ENCODE data around the gene AP5S1. TPM values are rescaled to one million over a fixed set of nuclear protein-coding genes. Genes with fewer than 3 reads are reported as not detected.

AP5S1 gene
- total RNA-seq, 1 donor from 2014 or later, result 14.4 TPM

- H3K4me3 ChIP-seq (ENCODE audit: low read depth, low read length), result no peak overlapping the region
- no peak for DNase-seq (ENCODE audit: low read depth)
- no peak for TF ChIP-seq CTCF (conservative IDR thresholded peaks at IDR 0.05; ENCODE audit: low read depth, low read length)
These were observed 25.5 kb upstream of the AP5S1 start for GRCh38 chr20:3794701-3795420.

- peak; percentile 42 for TF ChIP-seq CTCF (conservative IDR thresholded peaks at IDR 0.05; ENCODE audit: low read depth, low read length)
- DNase-seq (ENCODE audit: low read depth), result no peak
- H3K4me3 ChIP-seq (ENCODE audit: low read depth, low read length), result peak within 1 kb of the TSS; percentile 82
These were observed 24.6 kb upstream of the AP5S1 start, which contains the start of gene CDC25B for GRCh38 chr20:3795511-3796468. Gene CDC25B, plus strand, starts transcription at chr20:3796310. Its CDS starts 222 bp downstream, at chr20:3796532.

GRCh38 chr20:3796477-3797225 is 23.7 kb upstream of the AP5S1 start:
- peak overlapping the region; percentile 82 for H3K4me3 ChIP-seq (ENCODE audit: low read depth, low read length)
- no peak for TF ChIP-seq CTCF (conservative IDR thresholded peaks at IDR 0.05; ENCODE audit: low read depth, low read length)
- DNase-seq (ENCODE audit: low read depth), result no peak

- no peak for TF ChIP-seq CTCF (conservative IDR thresholded peaks at IDR 0.05; ENCODE audit: low read depth, low read length)
- DNase-seq (ENCODE audit: low read depth), result no peak
- peak overlapping the region; percentile 82 for H3K4me3 ChIP-seq (ENCODE audit: low read depth, low read length)
These were observed 23.2 kb upstream of the AP5S1 start for GRCh38 chr20:3797226-3797545.

- peak overlapping the region; percentile 82 for H3K4me3 ChIP-seq (ENCODE audit: low read depth, low read length)
- TF ChIP-seq CTCF (conservative IDR thresholded peaks at IDR 0.05; ENCODE audit: low read depth, low read length), result no peak
- DNase-seq (ENCODE audit: low read depth), result no peak
These were observed 22.6 kb upstream of the AP5S1 start for GRCh38 chr20:3797592-3798372.

GRCh38 chr20:3798373-3798768 is 22.0 kb upstream of the AP5S1 start:
- no peak for TF ChIP-seq CTCF (conservative IDR thresholded peaks at IDR 0.05; ENCODE audit: low read depth, low read length)
- H3K4me3 ChIP-seq (ENCODE audit: low read depth, low read length), result peak overlapping the region; percentile 2
- DNase-seq (ENCODE audit: low read depth), result no peak
